ENCODE results near the gene DRG2. TPM values are rescaled to one million over a fixed set of nuclear protein-coding genes. Genes with fewer than 3 reads are reported as not detected.

DRG2 gene
- total RNA-seq, 1 donor from 2014 or later, result 40.8 TPM

- no peak for TF ChIP-seq CTCF (IDR thresholded peaks at IDR 0.05)
- Mint-ChIP-seq H3K4me3 (ENCODE audit: unreplicated experiment) (no peak overlapping the region), H3K9me3 (ENCODE audit: unreplicated experiment) (peaks cover 4% of the 10 kb centered on the region), H3K27ac (ENCODE audit: unreplicated experiment) (no peak overlapping the region), H3K27me3 (ENCODE audit: unreplicated experiment) (no peaks in the 10 kb centered on the region), H3K36me3 (ENCODE audit: unreplicated experiment) (no peaks in the 10 kb centered on the region), H3K4me1 (ENCODE audit: unreplicated experiment) (no peaks in the 10 kb centered on the region)
- no peak for DNase-seq (ENCODE audit: extremely low spot score, unreplicated experiment)
Observed at GRCh38 chr17:18122990-18123753, 35.4 kb downstream of the DRG2 start.

- no peak overlapping the region for H3K4me3 Mint-ChIP-seq (ENCODE audit: unreplicated experiment)
- H3K27me3 Mint-ChIP-seq (ENCODE audit: unreplicated experiment), result no peaks in the 10 kb centered on the region
- peaks cover 3% of the 10 kb centered on the region for H3K9me3 Mint-ChIP-seq (ENCODE audit: unreplicated experiment)
- H3K27ac Mint-ChIP-seq (ENCODE audit: unreplicated experiment), result no peak overlapping the region
- DNase-seq (ENCODE audit: extremely low spot score, unreplicated experiment), result no peak
- no peak for TF ChIP-seq CTCF (IDR thresholded peaks at IDR 0.05)
- H3K36me3 Mint-ChIP-seq (ENCODE audit: unreplicated experiment), result no peaks in the 10 kb centered on the region
- H3K4me1 Mint-ChIP-seq (ENCODE audit: unreplicated experiment), result no peaks in the 10 kb centered on the region
Observed at GRCh38 chr17:18124345-18125126, 36.8 kb downstream of the DRG2 start.

- H3K27ac Mint-ChIP-seq (ENCODE audit: unreplicated experiment), result no peak overlapping the region
- no peak for DNase-seq (ENCODE audit: extremely low spot score, unreplicated experiment)
- H3K4me1 Mint-ChIP-seq (ENCODE audit: unreplicated experiment), result no peaks in the 10 kb centered on the region
Observed at GRCh38 chr17:18129041-18129502, 41.3 kb downstream of the DRG2 start.

GRCh38 chr17:18132711-18133110 is 45.0 kb downstream of the DRG2 start:
- Mint-ChIP-seq H3K4me3 (ENCODE audit: unreplicated experiment) (no peak overlapping the region), H3K9me3 (ENCODE audit: unreplicated experiment) (no peaks in the 10 kb centered on the region), H3K27me3 (ENCODE audit: unreplicated experiment) (no peaks in the 10 kb centered on the region), H3K36me3 (ENCODE audit: unreplicated experiment) (no peaks in the 10 kb centered on the region), H3K27ac (ENCODE audit: unreplicated experiment) (no peak overlapping the region), H3K4me1 (ENCODE audit: unreplicated experiment) (no peaks in the 10 kb centered on the region)
- no peak for TF ChIP-seq CTCF (IDR thresholded peaks at IDR 0.05)
- no peak for DNase-seq (ENCODE audit: extremely low spot score, unreplicated experiment)

More at GRCh38 chr17:18129041-18129502, 41.3 kb downstream of the DRG2 start:
- no peaks in the 10 kb centered on the region for H3K27me3 Mint-ChIP-seq (ENCODE audit: unreplicated experiment)
- no peaks in the 10 kb centered on the region for H3K36me3 Mint-ChIP-seq (ENCODE audit: unreplicated experiment)
- H3K4me3 Mint-ChIP-seq (ENCODE audit: unreplicated experiment), result no peak overlapping the region
- no peak for TF ChIP-seq CTCF (IDR thresholded peaks at IDR 0.05)
- H3K9me3 Mint-ChIP-seq (ENCODE audit: unreplicated experiment), result no peaks in the 10 kb centered on the region

- H3K4me3 Mint-ChIP-seq (ENCODE audit: unreplicated experiment), result no peak overlapping the region
- TF ChIP-seq CTCF (IDR thresholded peaks at IDR 0.05), result no peak
- H3K9me3 Mint-ChIP-seq (ENCODE audit: unreplicated experiment), result no peaks in the 10 kb centered on the region
- H3K27ac Mint-ChIP-seq (ENCODE audit: unreplicated experiment), result no peak overlapping the region
- H3K4me1 Mint-ChIP-seq (ENCODE audit: unreplicated experiment), result no peaks in the 10 kb centered on the region
- no peaks in the 10 kb centered on the region for H3K27me3 Mint-ChIP-seq (ENCODE audit: unreplicated experiment)
- DNase-seq (ENCODE audit: extremely low spot score, unreplicated experiment), result no peak
- H3K36me3 Mint-ChIP-seq (ENCODE audit: unreplicated experiment), result no peaks in the 10 kb centered on the region
Observed at GRCh38 chr17:18136357-18136756, 48.6 kb downstream of the DRG2 start.

All from osteocyte (in vitro differentiated cells).